ENCODE data around the gene ANKS1B. TPM values are rescaled to one million over a fixed set of nuclear protein-coding genes. Genes with fewer than 3 reads are reported as not detected.

Gene ANKS1B
- total and polyA plus RNA-seq, 2 experiments from 2014 or later, result 1.8 to 1.9 TPM

- no peaks in the 10 kb centered on the region for H3K4me1 ChIP-seq (ENCODE audit: low read depth)
- H3K9me3 ChIP-seq (ENCODE audit: low read depth), result no peaks in the 10 kb centered on the region
- DNase-seq (ENCODE audit: low read depth in 1 of 2, low spot score in 1 of 2), result no peak
- H3K4me3 ChIP-seq, result no peak overlapping the region
- H3K27ac ChIP-seq, result no peak overlapping the region
- no peak for TF ChIP-seq CTCF (IDR thresholded peaks at IDR 0.05; ENCODE audit: low read depth, low read length)
- no peaks in the 10 kb centered on the region for H3K36me3 ChIP-seq
- H3K27me3 ChIP-seq, result no peaks in the 10 kb centered on the region
Observed at GRCh38 chr12:99281277-99281676, 703.5 kb downstream of the ANKS1B start.

DNA sequence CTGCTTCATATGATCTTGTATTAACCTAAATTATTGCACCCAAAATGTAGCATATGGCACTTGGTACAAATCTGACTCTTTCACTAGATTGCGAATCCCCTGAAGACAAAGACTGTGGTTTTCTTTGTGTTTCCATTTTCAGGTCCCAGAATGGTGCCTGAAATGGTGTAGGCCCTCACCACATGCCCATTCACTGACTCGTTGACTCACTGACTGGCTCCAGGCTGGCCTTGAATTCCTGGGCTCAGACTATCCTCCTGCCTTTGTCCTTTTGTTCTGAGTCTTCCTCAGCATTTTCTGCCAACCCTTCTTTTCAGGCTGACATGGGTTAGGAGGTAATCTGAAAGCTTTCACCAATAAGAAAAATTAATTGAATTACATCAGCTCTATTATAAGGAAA lies 705.8 kb downstream of the ANKS1B start:
- no peak for TF ChIP-seq CTCF (IDR thresholded peaks at IDR 0.05; ENCODE audit: low read depth, low read length)
- no peak for DNase-seq (ENCODE audit: low read depth in 1 of 2, low spot score in 1 of 2)

GRCh38 chr12:99277591-99278379 lies 707.0 kb downstream of the ANKS1B start:
- no peak for TF ChIP-seq CTCF (IDR thresholded peaks at IDR 0.05; ENCODE audit: low read depth, low read length)
- no peak for DNase-seq (ENCODE audit: low read depth in 1 of 2, low spot score in 1 of 2)
- no peaks in the 10 kb centered on the region for H3K27me3 ChIP-seq
- H3K36me3 ChIP-seq, result no peaks in the 10 kb centered on the region
- H3K27ac ChIP-seq, result no peak overlapping the region
- H3K9me3 ChIP-seq (ENCODE audit: low read depth), result no peaks in the 10 kb centered on the region
- no peaks in the 10 kb centered on the region for H3K4me1 ChIP-seq (ENCODE audit: low read depth)
- no peak overlapping the region for H3K4me3 ChIP-seq

More for the DNA sequence above, 705.8 kb downstream of the ANKS1B start:
- H3K4me1 ChIP-seq (ENCODE audit: low read depth), result no peaks in the 10 kb centered on the region
- H3K9me3 ChIP-seq (ENCODE audit: low read depth), result no peaks in the 10 kb centered on the region
- H3K27me3 ChIP-seq, result no peaks in the 10 kb centered on the region
- no peaks in the 10 kb centered on the region for H3K36me3 ChIP-seq
- no peak overlapping the region for H3K4me3 ChIP-seq
- H3K27ac ChIP-seq, result no peak overlapping the region

DNA sequence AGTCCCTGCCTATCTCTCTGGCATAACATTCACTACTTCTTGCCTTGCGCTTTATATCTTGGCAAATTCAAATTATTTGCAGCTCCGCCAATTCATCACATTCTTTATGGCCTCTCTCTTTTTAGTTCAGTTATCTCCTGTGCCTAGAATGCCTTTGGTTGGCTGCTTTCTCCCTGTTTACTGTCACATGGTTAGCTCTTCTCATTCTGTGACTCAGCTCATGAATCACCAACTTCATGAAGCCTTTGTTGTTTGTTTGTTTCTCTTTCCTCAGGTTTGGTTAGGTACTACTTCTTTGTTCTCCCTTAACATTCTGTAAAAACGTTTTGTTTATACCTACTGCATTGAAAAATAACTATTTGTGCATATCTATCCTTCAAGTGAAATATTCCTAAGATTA lies 713.7 kb downstream of the ANKS1B start:
- no peak overlapping the region for H3K4me3 ChIP-seq
- no peaks in the 10 kb centered on the region for H3K27me3 ChIP-seq
- no peak overlapping the region for H3K27ac ChIP-seq
- no peaks in the 10 kb centered on the region for H3K4me1 ChIP-seq (ENCODE audit: low read depth)
- no peaks in the 10 kb centered on the region for H3K36me3 ChIP-seq
- H3K9me3 ChIP-seq (ENCODE audit: low read depth), result no peaks in the 10 kb centered on the region
- TF ChIP-seq CTCF (IDR thresholded peaks at IDR 0.05; ENCODE audit: low read depth, low read length), result no peak
- DNase-seq (ENCODE audit: low read depth in 1 of 2, low spot score in 1 of 2), result no peak

DNA sequence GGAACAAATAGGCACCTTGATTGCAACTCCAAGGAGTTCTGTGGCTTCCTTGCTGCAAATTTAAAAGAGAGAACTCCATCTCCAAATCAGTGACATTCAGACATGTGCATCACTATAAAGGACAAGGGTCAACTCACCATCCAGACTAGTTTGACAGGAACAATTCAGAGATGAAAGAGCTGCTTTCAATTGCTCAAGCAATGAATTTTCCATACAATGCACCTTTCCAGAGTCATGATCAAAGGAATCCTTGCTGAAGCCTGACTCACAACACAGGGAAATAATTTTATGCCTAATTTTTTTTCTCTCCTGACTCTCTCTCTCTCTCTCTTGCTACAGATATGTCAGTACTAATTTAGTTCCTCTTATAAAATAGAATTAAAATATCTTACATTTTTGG lies 717.7 kb downstream of the ANKS1B start:
- H3K4me1 ChIP-seq (ENCODE audit: low read depth), result no peaks in the 10 kb centered on the region
- no peaks in the 10 kb centered on the region for H3K27me3 ChIP-seq
- no peak for DNase-seq (ENCODE audit: low read depth in 1 of 2, low spot score in 1 of 2)
- H3K9me3 ChIP-seq (ENCODE audit: low read depth), result no peaks in the 10 kb centered on the region
- no peak overlapping the region for H3K4me3 ChIP-seq
- H3K36me3 ChIP-seq, result no peaks in the 10 kb centered on the region
- TF ChIP-seq CTCF (IDR thresholded peaks at IDR 0.05; ENCODE audit: low read depth, low read length), result no peak
- no peak overlapping the region for H3K27ac ChIP-seq
